ENCODE data around the gene FBXL7. TPM values are rescaled to one million over a fixed set of nuclear protein-coding genes. Genes with fewer than 3 reads are reported as not detected.

The FBXL7 gene
- total RNA-seq, 2 experiments from 2014 or later, result not detected

GRCh38 chr5:15574128-15574527 is 74.1 kb downstream of the FBXL7 start:
- TF ChIP-seq CTCF (conservative IDR thresholded peaks at IDR 0.05; ENCODE audit: low read length), result no peak
- no peaks in the 10 kb centered on the region for H3K9me2 ChIP-seq (ENCODE audit: insufficient read depth, low read length)
- H3K4me1 ChIP-seq (ENCODE audit: insufficient read depth, low read length, poor library complexity, severe bottlenecking), result no peaks in the 10 kb centered on the region
- H3K79me2 ChIP-seq (ENCODE audit: insufficient read depth, low read depth, low read length), result no peaks in the 10 kb centered on the region
- no peak overlapping the region for H3K27ac ChIP-seq (ENCODE audit: low read depth, low read length, poor library complexity, severe bottlenecking)
- intact Hi-C loops (cut with micrococcal nuclease; ENCODE audit: unreplicated experiment), result no loop called here
- no peaks in the 10 kb centered on the region for H3K9me3 ChIP-seq (ENCODE audit: low read length)
- H3K36me3 ChIP-seq (ENCODE audit: insufficient read depth, low read length), result no peaks in the 10 kb centered on the region
- ChIA-PET POLR2A (interaction anchor here (0.6 kb wide), 1 partner anchor 14 kb away, joined by 3 read pairs; no protein-coding TSS in a partner anchor), CTCF (ENCODE audit: unreplicated experiment) (no interaction called here)
- no peak for DNase-seq (ENCODE audit: low spot score)
- no peak overlapping the region for H2AFZ ChIP-seq (ENCODE audit: low read length)
- BruUV-seq (replicated peaks), result no TSS peak
- H3K4me2 ChIP-seq (ENCODE audit: low read length), result no peak overlapping the region
- H3K4me3 ChIP-seq (ENCODE audit: low read depth, low read length, poor library complexity, severe bottlenecking), result no peak overlapping the region
- H4K20me1 ChIP-seq (ENCODE audit: insufficient read depth, low read length), result no peaks in the 10 kb centered on the region

DNA sequence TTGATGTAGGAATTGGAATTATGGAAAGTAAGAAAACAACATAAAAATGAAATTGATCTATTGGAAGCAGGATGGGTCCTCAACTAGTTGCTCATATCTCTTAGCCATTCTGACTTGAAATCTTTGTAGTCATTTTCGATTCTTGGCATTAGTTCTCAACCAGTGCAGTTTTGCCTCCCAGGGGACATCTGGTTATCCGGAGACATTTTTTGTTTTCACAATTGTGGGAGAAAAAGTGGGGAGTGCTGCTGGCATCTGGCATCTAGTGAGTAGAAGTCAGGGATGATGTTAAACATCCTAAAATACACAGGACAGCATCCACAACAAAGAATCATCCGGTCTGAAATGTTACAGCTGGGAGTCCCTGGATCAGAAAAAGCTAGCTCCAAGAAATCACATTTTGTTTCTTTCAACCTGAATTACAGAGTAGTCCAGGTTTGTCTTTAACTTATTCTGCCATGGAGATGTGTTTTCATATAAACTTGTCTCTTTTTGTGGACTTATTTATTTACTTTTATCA is 74.9 kb downstream of the FBXL7 start:
- no peak for TF ChIP-seq CTCF (conservative IDR thresholded peaks at IDR 0.05; ENCODE audit: low read length)
- H3K27ac ChIP-seq (ENCODE audit: low read depth, low read length, poor library complexity, severe bottlenecking), result no peak overlapping the region
- ChIA-PET POLR2A (no interaction called here), CTCF (ENCODE audit: unreplicated experiment) (no interaction called here)
- no peak overlapping the region for H3K4me3 ChIP-seq (ENCODE audit: low read depth, low read length, poor library complexity, severe bottlenecking)
- H2AFZ ChIP-seq (ENCODE audit: low read length), result no peak overlapping the region
- H3K79me2 ChIP-seq (ENCODE audit: insufficient read depth, low read depth, low read length), result no peaks in the 10 kb centered on the region
- H3K4me2 ChIP-seq (ENCODE audit: low read length), result no peak overlapping the region
- H3K9me2 ChIP-seq (ENCODE audit: insufficient read depth, low read length), result no peaks in the 10 kb centered on the region
- H4K20me1 ChIP-seq (ENCODE audit: insufficient read depth, low read length), result no peaks in the 10 kb centered on the region
- H3K9me3 ChIP-seq (ENCODE audit: low read length), result no peaks in the 10 kb centered on the region
- H3K4me1 ChIP-seq (ENCODE audit: insufficient read depth, low read length, poor library complexity, severe bottlenecking), result no peaks in the 10 kb centered on the region
- intact Hi-C loops (cut with micrococcal nuclease; ENCODE audit: unreplicated experiment), result no loop called here
- no peak for DNase-seq (ENCODE audit: low spot score)
- no TSS peak for BruUV-seq (replicated peaks)
- no peaks in the 10 kb centered on the region for H3K36me3 ChIP-seq (ENCODE audit: insufficient read depth, low read length)

DNA sequence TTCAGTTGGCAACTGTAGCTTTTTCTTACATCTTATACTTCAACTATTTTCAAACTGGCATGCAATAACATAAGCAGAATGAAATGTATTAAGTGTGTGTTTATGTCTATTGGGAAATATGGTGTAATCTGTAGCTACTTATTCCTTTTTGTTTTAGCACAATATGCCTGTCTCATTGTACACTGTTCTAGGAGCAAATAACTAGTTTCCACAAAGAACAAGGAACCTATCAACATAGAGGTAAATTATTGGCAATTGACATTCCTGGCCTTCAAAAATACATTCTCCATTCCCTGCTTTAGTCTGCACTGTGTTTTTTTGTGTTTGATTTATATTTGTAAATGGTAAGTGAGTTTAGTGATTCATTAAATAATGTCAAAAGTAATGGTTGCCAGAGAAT is 75.7 kb downstream of the FBXL7 start:
- no peaks in the 10 kb centered on the region for H3K9me2 ChIP-seq (ENCODE audit: insufficient read depth, low read length)
- DNase-seq (ENCODE audit: low spot score), result no peak
- H3K27ac ChIP-seq (ENCODE audit: low read depth, low read length, poor library complexity, severe bottlenecking), result no peak overlapping the region
- H3K4me2 ChIP-seq (ENCODE audit: low read length), result no peak overlapping the region
- no peaks in the 10 kb centered on the region for H3K79me2 ChIP-seq (ENCODE audit: insufficient read depth, low read depth, low read length)
- CTCF ChIA-PET (ENCODE audit: unreplicated experiment), result no interaction called here
- TF ChIP-seq CTCF (conservative IDR thresholded peaks at IDR 0.05; ENCODE audit: low read length), result no peak
- no peak for TF ChIP-seq EZH2phosphoT487 (IDR thresholded peaks at IDR 0.05; ENCODE audit: borderline replicate concordance, low read depth, low read length)
- no peak overlapping the region for H2AFZ ChIP-seq (ENCODE audit: low read length)
- H3K4me1 ChIP-seq (ENCODE audit: insufficient read depth, low read length, poor library complexity, severe bottlenecking), result no peaks in the 10 kb centered on the region
- BruUV-seq (replicated peaks), result no TSS peak
- intact Hi-C loops (cut with micrococcal nuclease; ENCODE audit: unreplicated experiment), result no loop called here
- no peak overlapping the region for H3K4me3 ChIP-seq (ENCODE audit: low read depth, low read length, poor library complexity, severe bottlenecking)
- POLR2A ChIA-PET, result no interaction called here
- H3K36me3 ChIP-seq (ENCODE audit: insufficient read depth, low read length), result no peaks in the 10 kb centered on the region
- no peaks in the 10 kb centered on the region for H3K9me3 ChIP-seq (ENCODE audit: low read length)
- no peaks in the 10 kb centered on the region for H4K20me1 ChIP-seq (ENCODE audit: insufficient read depth, low read length)
